ENCODE results near the gene MICAL3. TPM values are rescaled to one million over a fixed set of nuclear protein-coding genes. Genes with fewer than 3 reads are reported as not detected.
"Not testable (repeated sequence)": the region's sequence is repeated elsewhere in the genome, so short reads cannot be mapped to it uniquely, and the experiment has no call there.

Gene MICAL3
- total and polyA plus RNA-seq, 5 experiments from 2014 or later: 0.90 to 27.3 (median 1.3) TPM

DNA sequence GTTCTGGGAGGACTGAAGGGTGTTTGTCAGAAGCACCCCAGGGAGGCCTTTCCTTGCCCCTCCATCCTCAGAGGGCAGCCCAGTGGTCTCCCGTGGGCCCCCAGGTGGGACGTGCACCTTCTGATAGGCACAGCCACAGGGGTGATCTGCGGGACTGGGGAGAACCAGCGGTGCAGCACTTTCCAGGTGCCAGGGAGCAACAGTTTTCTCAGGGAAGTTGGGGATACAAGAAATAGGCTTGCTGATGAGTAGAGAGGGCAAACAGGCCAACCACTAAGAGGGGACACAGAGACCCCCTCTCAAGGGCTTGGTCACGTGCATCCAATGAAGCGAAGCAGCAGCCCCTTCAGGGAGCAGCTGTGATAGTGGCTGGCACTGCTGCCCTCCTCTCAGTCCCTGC is 143.0 kb downstream of the MICAL3 start:
- peaks cover 0 to 3% (median 0%) of the 10 kb centered on the region in 4 donors for H3K4me1 Mint-ChIP-seq
- DNase-seq: no peak
- POLR2A ChIA-PET: no interaction called here
- H3K27ac Mint-ChIP-seq: no peak overlapping the region
- H3K27me3 Mint-ChIP-seq: no peaks in the 10 kb centered on the region
- peaks cover 0 to 49% (median 12%) of the 10 kb centered on the region in 3 donors for H3K36me3 Mint-ChIP-seq
- ATAC-seq: no peak
- H3K4me3 Mint-ChIP-seq: no peak overlapping the region
- H3K9me3 Mint-ChIP-seq: no peaks in the 10 kb centered on the region

DNA sequence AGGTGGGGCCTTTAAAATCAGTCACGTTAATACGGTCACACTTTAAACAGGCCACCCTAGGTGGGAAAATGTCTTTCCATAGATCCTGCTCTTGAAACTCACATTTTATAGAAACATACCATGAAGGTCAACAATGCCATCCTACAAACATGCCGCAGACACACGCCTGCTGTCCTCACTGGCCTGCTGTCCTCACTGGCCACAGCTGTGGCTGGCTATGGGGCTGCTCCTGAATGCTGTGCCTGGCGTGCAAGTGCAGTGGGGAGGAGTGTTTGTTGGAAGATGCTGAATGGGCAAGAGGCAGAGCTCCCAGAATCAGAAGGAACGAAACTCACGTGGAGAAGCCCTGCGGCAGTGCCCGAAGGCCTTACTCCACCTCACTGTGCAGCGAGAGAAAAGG is 143.9 kb downstream of the MICAL3 start:
- peaks cover 0 to 43% (median 11%) of the 10 kb centered on the region in 3 donors for H3K36me3 Mint-ChIP-seq
- no peaks in the 10 kb centered on the region for H3K9me3 Mint-ChIP-seq
- no peak for DNase-seq
- POLR2A ChIA-PET: no interaction called here
- peaks cover 0 to 3% (median 0%) of the 10 kb centered on the region in 4 donors for H3K4me1 Mint-ChIP-seq
- no peaks in the 10 kb centered on the region for H3K27me3 Mint-ChIP-seq
- no peak overlapping the region for H3K4me3 Mint-ChIP-seq
- ATAC-seq: no peak
- H3K27ac Mint-ChIP-seq: no peak overlapping the region

DNA sequence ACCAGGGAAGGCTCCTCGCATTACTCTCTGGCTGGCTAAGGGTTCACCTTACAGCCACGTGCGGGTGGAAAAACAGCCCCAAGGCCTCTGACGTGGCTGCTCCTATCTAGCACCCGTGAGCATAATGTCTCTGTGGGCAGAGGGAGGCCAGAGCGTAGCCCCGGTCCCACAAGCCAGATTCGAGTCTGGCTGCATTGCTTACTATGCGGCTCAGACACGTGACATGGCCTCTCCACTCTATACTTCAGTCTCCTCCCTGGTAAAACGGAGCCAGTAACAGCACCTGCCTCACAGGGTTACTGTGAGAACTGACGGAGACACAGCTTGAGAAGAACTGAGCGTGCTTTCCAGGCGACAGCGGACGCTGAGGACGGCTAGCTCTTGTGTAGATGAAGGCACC is 144.3 kb downstream of the MICAL3 start:
- Mint-ChIP-seq H3K27me3 (no peaks in the 10 kb centered on the region), H3K4me3 (no peak overlapping the region), H3K9me3 (no peaks in the 10 kb centered on the region), H3K36me3 (peaks cover 0 to 43% (median 7%) of the 10 kb centered on the region in 3 donors), H3K27ac (no peak overlapping the region), H3K4me1 (peaks cover 0 to 3% (median 0%) of the 10 kb centered on the region in 4 donors)
- DNase-seq: no peak
- POLR2A ChIA-PET: no interaction called here
- ATAC-seq: no peak

DNA sequence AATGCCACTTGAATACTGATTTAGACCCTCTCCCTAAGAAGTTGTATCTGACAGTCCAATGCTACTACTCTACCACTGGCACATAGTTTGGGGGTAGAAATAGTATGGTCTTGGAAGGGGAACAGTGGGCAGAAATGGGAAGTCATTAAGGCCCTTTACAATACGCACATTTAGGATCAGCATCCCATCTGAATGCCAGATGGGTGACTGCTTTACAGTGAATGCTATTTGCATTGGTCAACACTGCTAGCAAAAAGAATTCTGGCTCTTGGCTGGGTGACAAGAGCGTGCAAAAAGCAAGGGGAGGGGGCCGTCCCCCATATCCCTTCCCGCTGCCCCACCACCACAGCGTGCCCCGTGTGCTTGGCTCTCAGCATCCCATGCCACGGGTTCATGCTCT is 145.4 kb downstream of the MICAL3 start:
- POLR2A ChIA-PET: no interaction called here

DNA sequence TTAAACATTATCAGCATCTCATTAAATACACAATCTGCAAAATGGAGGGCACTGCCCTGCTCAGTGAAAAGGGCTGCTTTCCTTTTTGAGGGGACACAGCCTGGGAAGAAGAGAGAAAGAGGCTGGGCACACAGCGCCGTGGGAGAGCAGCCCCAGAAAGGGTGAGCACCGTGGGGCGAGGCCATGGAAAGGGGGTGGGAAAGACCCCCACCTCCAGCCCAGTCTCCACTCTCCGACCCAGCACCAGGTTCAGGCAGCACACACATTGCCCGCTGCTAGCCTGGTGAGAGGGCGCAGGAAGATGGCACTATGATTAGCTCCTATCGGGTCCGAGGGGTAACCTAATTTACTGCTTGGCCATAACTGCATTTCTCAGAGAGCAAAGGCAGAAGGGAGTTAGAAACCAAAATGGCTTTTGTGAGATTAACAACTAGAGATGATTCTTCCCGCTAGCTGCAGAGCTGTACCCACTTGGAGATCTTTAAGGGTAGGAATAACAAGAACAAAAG is 146.1 kb downstream of the MICAL3 start:
- ATAC-seq: no peak
- POLR2A ChIA-PET: no interaction called here
- Mint-ChIP-seq H3K9me3 (no peaks in the 10 kb centered on the region), H3K27ac (no peak overlapping the region), H3K4me3 (no peak overlapping the region), H3K36me3 (peaks cover 0 to 46% (median 2%) of the 10 kb centered on the region in 3 donors), H3K4me1 (peaks cover 0 to 3% (median 0%) of the 10 kb centered on the region in 4 donors), H3K27me3 (no peaks in the 10 kb centered on the region)
- no peak for DNase-seq

More for the DNA sequence above, 145.4 kb downstream of the MICAL3 start:
- no peaks in the 10 kb centered on the region for H3K9me3 Mint-ChIP-seq
- H3K4me1 Mint-ChIP-seq: peaks cover 0 to 3% (median 0%) of the 10 kb centered on the region in 4 donors
- H3K27me3 Mint-ChIP-seq: no peaks in the 10 kb centered on the region
- no peak overlapping the region for H3K4me3 Mint-ChIP-seq
- no peak overlapping the region for H3K27ac Mint-ChIP-seq
- H3K36me3 Mint-ChIP-seq: peaks cover 0 to 44% (median 2%) of the 10 kb centered on the region in 3 donors
- no peak for ATAC-seq
- no peak for DNase-seq

DNA sequence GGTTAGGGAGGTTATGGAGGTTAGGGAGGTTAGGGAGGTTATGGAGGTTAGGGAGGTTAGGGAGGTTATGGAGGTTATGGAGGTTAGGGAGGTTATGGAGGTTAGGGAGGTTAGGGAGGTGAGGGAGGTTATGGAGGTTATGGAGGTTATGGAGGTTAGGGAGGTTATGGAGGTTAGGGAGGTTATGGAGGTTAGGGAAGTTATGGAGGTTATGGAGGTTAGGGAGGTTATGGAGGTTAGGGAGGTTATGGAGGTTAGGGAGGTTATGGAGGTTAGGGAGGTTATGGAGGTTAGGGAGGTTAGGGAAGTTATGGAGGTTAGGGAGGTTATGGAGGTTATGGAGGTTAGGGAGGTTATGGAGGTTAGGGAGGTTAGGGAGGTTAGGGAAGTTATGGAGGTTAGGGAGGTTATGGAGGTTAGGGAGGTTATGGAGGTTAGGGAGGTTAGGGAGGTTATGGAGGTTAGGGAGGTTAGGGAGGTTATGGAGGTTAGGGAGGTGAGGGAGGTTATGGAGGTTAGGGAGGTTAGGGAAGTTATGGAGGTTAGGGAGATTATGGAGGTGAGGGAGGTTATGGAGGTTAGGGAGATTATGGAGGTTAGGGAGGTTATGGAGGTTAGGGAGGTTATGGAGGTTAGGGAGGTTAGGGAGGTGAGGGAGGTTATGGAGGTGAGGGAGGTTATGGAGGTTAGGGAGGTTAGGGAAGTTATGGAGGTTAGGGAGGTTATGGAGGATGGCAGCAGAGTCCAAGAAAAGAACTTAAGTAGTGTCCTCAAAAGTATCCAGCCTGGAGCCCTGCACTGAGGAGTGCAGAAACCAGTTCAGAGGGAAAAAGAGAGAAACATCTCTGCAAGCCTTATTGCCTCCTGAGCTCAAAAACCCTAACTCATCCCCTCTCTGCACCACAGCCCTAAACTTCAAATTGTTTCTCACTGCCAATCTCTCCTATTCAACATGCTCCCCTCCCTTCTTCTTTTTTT is 147.2 kb downstream of the MICAL3 start:
- POLR2A ChIA-PET, DNase-seq: not testable (repeated sequence)
- peaks cover 0 to 45% (median 2%) of the 10 kb centered on the region in 3 donors for H3K36me3 Mint-ChIP-seq

DNA sequence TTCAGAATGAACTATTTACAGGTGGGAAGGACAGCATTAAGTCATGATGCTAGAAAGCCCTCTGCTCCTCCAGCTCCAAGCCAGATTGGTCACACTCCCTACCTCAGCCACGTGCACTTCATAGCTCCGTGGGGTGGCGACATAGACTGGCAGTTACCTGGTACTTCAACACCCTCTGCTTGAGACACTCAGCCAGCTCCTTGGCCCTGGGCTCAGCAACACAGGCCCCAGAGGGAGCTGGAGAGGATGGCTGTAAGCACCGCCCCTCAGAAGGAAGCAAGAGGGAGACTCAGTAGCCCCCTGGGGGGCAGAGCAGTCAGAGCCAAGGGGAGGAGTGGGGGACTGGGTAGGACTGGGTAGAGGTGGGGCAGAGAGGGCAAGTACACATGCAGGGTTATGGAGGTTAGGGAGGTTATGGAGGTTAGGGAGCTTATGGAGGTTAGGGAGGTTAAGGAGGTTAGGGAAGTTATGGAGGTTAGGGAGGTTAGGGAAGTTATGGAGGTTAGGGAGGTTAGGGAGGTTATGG is 148.0 kb downstream of the MICAL3 start:
- Mint-ChIP-seq H3K36me3 (peaks cover 0 to 52% (median 4%) of the 10 kb centered on the region in 3 donors), H3K9me3 (no peaks in the 10 kb centered on the region), H3K27ac (peak overlapping the region in 1 of 10 donors; percentile 62), H3K4me3 (no peak overlapping the region), H3K27me3 (no peaks in the 10 kb centered on the region), H3K4me1 (no peaks in the 10 kb centered on the region)
- POLR2A ChIA-PET: interaction anchor here (0.8 kb wide), 1 partner anchor 168 kb away, joined by 3 read pairs; no protein-coding TSS in a partner anchor
- no peak for DNase-seq
- ATAC-seq: no peak

More for the DNA sequence above, 147.2 kb downstream of the MICAL3 start:
- ATAC-seq, H3K27ac Mint-ChIP-seq, H3K9me3 Mint-ChIP-seq, H3K4me1 Mint-ChIP-seq, H3K4me3 Mint-ChIP-seq, H3K27me3 Mint-ChIP-seq: not testable (repeated sequence)

DNA sequence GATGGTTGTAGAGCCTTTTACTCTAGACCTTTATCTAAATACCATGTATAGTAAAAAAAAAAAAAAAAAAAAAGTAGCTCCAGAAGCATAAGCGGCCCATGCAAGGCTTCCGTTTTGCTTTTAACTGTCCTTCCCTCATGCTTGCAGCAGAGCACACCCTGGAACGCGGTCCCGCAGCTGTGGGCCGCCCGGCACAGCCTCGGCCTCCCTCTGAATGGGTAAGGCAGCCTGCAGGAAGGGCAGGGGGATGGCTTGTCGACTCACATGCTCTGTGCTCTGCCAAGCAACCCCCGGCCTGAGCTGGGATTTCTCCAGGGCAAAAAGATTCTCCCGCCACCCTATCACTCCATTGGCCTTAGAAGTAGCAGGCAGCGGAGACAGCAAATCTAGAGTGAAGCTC is 148.7 kb downstream of the MICAL3 start:
- H3K36me3 Mint-ChIP-seq: peaks cover 0 to 56% (median 10%) of the 10 kb centered on the region in 3 donors
- H3K27ac Mint-ChIP-seq: no peak overlapping the region
- DNase-seq (no peak), ATAC-seq (no peak)
- H3K9me3 Mint-ChIP-seq: no peaks in the 10 kb centered on the region
- POLR2A ChIA-PET: interaction anchor here (0.8 kb wide), 1 partner anchor 168 kb away, joined by 3 read pairs; no protein-coding TSS in a partner anchor
- H3K4me3 Mint-ChIP-seq: no peak overlapping the region
- H3K27me3 Mint-ChIP-seq: no peaks in the 10 kb centered on the region
- H3K4me1 Mint-ChIP-seq: no peaks in the 10 kb centered on the region

DNA sequence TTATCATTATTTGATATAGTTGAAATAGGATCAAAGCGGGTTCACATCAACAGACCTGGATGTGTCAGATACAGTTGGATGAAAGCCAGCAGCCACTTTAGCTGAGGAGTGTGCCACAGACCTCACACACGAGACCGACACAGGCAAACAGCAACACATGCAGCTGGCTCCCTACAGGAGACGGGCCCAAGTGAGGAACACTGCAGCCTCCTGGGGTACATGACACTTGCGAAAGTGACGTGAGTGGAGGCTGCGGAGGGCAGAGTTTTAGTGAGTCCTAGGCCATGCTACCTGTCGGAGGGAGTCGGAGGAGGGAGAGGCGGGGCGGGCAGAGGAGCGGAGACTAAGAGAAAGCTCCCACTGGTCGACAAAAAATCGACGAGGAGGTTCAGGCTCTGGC is 149.2 kb downstream of the MICAL3 start:
- no peaks in the 10 kb centered on the region for H3K4me1 Mint-ChIP-seq
- H3K36me3 Mint-ChIP-seq: peaks cover 0 to 54% (median 10%) of the 10 kb centered on the region in 3 donors
- no peaks in the 10 kb centered on the region for H3K9me3 Mint-ChIP-seq
- POLR2A ChIA-PET: no interaction called here
- no peaks in the 10 kb centered on the region for H3K27me3 Mint-ChIP-seq
- DNase-seq (no peak), ATAC-seq (no peak)
- no peak overlapping the region for H3K27ac Mint-ChIP-seq
- no peak overlapping the region for H3K4me3 Mint-ChIP-seq

DNA sequence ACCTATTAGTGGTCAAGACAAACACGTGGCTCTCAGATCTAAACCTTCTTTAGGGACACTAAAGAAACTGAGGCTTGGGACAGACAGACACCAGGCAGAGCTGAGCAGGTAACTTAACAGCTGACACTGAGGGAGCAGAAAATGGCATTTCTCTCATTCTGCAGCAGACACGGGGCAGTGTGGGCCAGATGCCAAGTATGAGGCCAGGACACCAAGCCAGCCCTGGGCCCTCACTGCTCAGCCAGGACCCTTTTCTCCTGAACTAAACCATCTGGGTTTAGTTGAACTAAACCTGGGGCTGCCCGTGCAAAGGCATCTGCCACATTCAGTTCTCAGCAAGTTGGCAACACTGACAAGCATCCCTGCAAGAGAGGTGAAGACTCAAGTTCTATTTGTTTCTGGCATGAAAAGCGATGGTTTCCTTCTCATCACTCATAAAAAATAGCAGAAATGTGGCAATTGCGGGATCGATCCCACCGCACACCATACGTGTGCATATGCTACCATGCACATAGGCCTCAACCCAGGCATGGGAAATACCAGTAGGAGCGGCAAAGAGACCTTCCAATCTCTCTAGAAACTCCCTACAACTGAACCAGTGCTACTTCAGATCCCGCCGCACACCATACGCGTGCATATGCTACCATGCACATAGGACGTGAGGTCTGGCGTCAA is 150.0 kb downstream of the MICAL3 start:
- Mint-ChIP-seq H3K27me3 (no peaks in the 10 kb centered on the region), H3K4me1 (no peaks in the 10 kb centered on the region), H3K27ac (no peak overlapping the region), H3K9me3 (no peaks in the 10 kb centered on the region), H3K36me3 (peaks cover 0 to 52% (median 10%) of the 10 kb centered on the region in 3 donors), H3K4me3 (no peak overlapping the region)
- ATAC-seq (no peak), DNase-seq (no peak)
- POLR2A ChIA-PET: no interaction called here

DNA sequence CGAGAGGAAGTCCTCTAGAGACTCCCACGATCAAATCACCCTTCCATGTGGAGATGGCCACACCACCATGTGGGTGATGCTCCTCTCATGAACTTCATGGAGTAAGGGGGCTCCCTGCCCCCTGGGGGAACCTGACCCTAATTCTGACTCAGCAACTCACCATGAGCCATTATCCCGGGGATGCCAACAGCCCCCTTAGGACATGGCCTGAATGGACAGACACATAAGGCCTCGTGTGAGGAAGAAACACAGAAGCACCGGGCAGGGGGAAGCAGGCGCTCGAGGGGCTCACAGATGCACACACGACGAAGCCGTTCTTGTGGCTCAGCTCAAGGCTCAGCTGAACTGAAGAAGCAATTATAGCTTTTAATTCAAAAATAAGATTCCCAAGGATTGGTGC is 150.6 kb downstream of the MICAL3 start:
- Mint-ChIP-seq H3K27me3 (no peaks in the 10 kb centered on the region), H3K9me3 (no peaks in the 10 kb centered on the region), H3K36me3 (peaks cover 0 to 55% (median 15%) of the 10 kb centered on the region in 3 donors), H3K27ac (peak overlapping the region in 1 of 10 donors; percentile 24), H3K4me1 (no peaks in the 10 kb centered on the region), H3K4me3 (no peak overlapping the region)
- ATAC-seq (no peak), DNase-seq (no peak)
- POLR2A ChIA-PET: no interaction called here

DNA sequence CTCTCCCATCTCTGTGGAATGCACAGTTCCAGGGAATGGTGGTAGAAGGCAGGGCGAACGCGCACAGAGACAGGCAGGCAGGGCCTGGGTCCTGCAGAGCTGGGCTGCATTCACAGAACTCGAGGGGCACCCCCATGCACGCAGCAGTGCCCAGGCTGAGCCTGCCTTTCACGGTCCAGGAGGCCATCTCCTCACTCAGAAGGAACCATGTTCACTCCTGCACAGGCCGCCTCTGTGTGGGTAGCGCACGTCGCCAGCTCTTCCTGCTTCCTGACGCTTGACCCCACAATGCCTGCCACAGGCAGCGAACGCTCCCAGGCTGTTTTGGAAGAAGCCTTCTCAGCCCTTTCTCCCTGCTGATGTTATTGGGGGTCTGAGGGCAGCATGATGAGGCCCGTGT is 151.2 kb downstream of the MICAL3 start:
- peak overlapping the region in 1 of 10 donors; percentile 37 for H3K27ac Mint-ChIP-seq
- peaks cover 0 to 56% (median 15%) of the 10 kb centered on the region in 3 donors for H3K36me3 Mint-ChIP-seq
- DNase-seq (no peak), ATAC-seq (no peak)
- H3K4me3 Mint-ChIP-seq: no peak overlapping the region
- POLR2A ChIA-PET: no interaction called here
- peaks cover 0 to 2% (median 0%) of the 10 kb centered on the region in 4 donors for H3K4me1 Mint-ChIP-seq
- H3K27me3 Mint-ChIP-seq: no peaks in the 10 kb centered on the region
- H3K9me3 Mint-ChIP-seq: no peaks in the 10 kb centered on the region
